Stomach (tissue), 4 donors: Measurements from ENCODE around the gene CEACAM16.

Source experiments
- POLR2A ChIP-seq, 4 donors: fragments of 450-650 bp; IDR thresholded peaks; one replicate each; pipeline ENCODE4 v1.6.1; 2016; ENCODE audit warnings: antibody characterized with exemption in 4 of 4, control low read depth in 2 of 4, mild to moderate bottlenecking in 1 of 4, moderate library complexity in 1 of 4
- POLR2AphosphoS5 ChIP-seq, 3 donors: sonication (generic); formaldehyde crosslinking; IDR thresholded peaks; one replicate each; pipeline ENCODE4 v1.6.1; 2016; ENCODE audit warnings: antibody characterized with exemption in 3 of 3
- TF ChIP-seq, protein P1 (sequence below), 7 experiments: fragments of 450-650 bp in 4 of 7; fragments of 200-600 bp in 3 of 7; sonication (generic) in 3 of 7; IDR thresholded peaks; one replicate each; pipeline ENCODE4 v1.5.1; 2016 to 2019; ENCODE audit warnings: antibody characterized with exemption in 7 of 7, control low read depth in 2 of 7, mild to moderate bottlenecking in 1 of 7

DNA sequence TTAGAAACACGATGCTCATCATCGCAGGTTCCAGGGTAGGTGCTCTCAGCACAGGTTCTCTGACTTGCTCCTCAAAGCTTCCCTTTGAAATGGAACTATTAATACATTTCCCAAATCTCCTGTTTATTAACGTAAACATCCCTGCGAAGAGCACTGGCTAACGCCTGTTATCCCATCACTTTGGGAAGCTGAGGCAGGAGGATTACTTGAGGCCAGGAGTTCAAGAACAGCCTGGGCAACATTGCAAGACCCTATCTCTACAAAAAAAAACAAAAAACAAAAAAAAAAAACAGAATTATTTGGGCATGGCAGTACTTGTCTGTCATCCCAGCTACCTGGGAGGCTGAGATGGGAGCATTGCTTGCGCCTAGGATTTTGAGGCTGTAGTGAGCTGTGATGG, 18.7 kb downstream of the CEACAM16 start:
- no peak for TF ChIP-seq POLR2A (IDR thresholded peaks at IDR 0.05)
- no peak for TF ChIP-seq POLR2AphosphoS5 (IDR thresholded peaks at IDR 0.05)
- TF ChIP-seq, protein P1, sequence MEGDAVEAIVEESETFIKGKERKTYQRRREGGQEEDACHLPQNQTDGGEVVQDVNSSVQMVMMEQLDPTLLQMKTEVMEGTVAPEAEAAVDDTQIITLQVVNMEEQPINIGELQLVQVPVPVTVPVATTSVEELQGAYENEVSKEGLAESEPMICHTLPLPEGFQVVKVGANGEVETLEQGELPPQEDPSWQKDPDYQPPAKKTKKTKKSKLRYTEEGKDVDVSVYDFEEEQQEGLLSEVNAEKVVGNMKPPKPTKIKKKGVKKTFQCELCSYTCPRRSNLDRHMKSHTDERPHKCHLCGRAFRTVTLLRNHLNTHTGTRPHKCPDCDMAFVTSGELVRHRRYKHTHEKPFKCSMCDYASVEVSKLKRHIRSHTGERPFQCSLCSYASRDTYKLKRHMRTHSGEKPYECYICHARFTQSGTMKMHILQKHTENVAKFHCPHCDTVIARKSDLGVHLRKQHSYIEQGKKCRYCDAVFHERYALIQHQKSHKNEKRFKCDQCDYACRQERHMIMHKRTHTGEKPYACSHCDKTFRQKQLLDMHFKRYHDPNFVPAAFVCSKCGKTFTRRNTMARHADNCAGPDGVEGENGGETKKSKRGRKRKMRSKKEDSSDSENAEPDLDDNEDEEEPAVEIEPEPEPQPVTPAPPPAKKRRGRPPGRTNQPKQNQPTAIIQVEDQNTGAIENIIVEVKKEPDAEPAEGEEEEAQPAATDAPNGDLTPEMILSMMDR (IDR thresholded peaks at IDR 0.05) = no peak
